BJ (cell line): ENCODE measurements around the gene CLIC4. TPM values are rescaled to one million over a fixed set of nuclear protein-coding genes. Genes with fewer than 3 reads are reported as not detected.
"Not testable (repeated sequence)": the region's sequence is repeated elsewhere in the genome, so short reads cannot be mapped to it uniquely, and the experiment has no call there.

Experiments used
- CTCF ChIA-PET: fragments of 350-600 bp; formaldehyde crosslinking; extraction: SDS; loops from one replicate; lab custom pipeline; 2021; ENCODE audit warnings: antibody characterized with exemption, inconsistent platforms; lab: Yijun Ruan, JAX
- POLR2A ChIA-PET: fragments of 300-600 bp; sonication (Branson Sonifier 250); formaldehyde crosslinking; extraction: SDS; loops from one replicate; lab custom pipeline; 2021; ENCODE audit warnings: antibody characterized with exemption; lab: Charles Lee
- DNase-seq: peaks from one replicate; pipeline ENCODE4 v3.0.0-alpha.2; 2011; ENCODE audit warnings: low read depth
- H3K27me3 ChIP-seq: 2 replicates; pipeline ENCODE4 v1.6.0; 2011; ENCODE audit warnings: low read length; ENCODE audit not compliant: control insufficient read depth, insufficient read depth
- H3K36me3 ChIP-seq: 2 replicates; pipeline ENCODE4 v1.5.1; 2011; ENCODE audit warnings: low read length; ENCODE audit not compliant: control insufficient read depth, insufficient read depth
- H3K4me3 ChIP-seq: 2 replicates; pipeline ENCODE4 v1.5.1; 2011; ENCODE audit warnings: low read depth, mild to moderate bottlenecking, control low read depth, low read length
- polyA plus RNA-seq: library from polyadenylated mRNA; depleted of rRNA; stranded (reverse); fragments of >200 nt; gene quantifications from 2 replicates; pipeline ENCODE4 v1.2.3, GENCODE V29; 2011
- TF ChIP-seq, protein P1 (sequence below): IDR thresholded peaks from 2 replicates; pipeline ENCODE4 v1.5.1; 2011; ENCODE audit warnings: low read depth, mild to moderate bottlenecking, control low read depth, inconsistent platforms, low read length, moderate library complexity; ENCODE audit not compliant: insufficient read depth

The CLIC4 gene
- polyA plus RNA-seq, 1 experiment, result 275 TPM

DNA sequence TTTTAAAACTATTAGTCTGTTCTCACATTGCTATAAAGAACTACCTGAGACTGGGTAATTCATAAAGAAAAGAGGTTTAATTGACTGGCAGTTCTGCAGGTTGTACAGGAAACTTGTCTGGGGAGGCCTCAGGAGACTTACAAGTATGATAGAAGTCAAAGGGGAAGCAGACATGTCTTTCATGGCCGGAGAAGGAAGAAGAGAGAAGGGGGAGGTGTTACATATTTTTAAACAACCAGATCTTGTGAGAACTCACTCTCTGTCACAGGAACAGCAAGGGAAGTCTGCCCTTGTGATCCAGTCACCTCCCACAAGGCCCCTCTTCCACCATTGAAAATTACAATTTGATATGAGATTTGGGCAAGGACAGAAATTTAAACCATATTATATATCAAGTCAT is 55.9 kb downstream of the CLIC4 start:
- ChIA-PET CTCF (interaction anchor here (0.6 to 0.9 kb wide), 2 partner anchors 15 to 113 kb away, joined by 4 read pairs; no protein-coding TSS in a partner anchor), POLR2A (no interaction called here)
- H3K36me3 ChIP-seq, result no peaks in the 10 kb centered on the region
- no peak for DNase-seq
- no peaks in the 10 kb centered on the region for H3K27me3 ChIP-seq
- H3K4me3 ChIP-seq, result no peak overlapping the region
- TF ChIP-seq, protein P1, sequence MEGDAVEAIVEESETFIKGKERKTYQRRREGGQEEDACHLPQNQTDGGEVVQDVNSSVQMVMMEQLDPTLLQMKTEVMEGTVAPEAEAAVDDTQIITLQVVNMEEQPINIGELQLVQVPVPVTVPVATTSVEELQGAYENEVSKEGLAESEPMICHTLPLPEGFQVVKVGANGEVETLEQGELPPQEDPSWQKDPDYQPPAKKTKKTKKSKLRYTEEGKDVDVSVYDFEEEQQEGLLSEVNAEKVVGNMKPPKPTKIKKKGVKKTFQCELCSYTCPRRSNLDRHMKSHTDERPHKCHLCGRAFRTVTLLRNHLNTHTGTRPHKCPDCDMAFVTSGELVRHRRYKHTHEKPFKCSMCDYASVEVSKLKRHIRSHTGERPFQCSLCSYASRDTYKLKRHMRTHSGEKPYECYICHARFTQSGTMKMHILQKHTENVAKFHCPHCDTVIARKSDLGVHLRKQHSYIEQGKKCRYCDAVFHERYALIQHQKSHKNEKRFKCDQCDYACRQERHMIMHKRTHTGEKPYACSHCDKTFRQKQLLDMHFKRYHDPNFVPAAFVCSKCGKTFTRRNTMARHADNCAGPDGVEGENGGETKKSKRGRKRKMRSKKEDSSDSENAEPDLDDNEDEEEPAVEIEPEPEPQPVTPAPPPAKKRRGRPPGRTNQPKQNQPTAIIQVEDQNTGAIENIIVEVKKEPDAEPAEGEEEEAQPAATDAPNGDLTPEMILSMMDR, result no peak

DNA sequence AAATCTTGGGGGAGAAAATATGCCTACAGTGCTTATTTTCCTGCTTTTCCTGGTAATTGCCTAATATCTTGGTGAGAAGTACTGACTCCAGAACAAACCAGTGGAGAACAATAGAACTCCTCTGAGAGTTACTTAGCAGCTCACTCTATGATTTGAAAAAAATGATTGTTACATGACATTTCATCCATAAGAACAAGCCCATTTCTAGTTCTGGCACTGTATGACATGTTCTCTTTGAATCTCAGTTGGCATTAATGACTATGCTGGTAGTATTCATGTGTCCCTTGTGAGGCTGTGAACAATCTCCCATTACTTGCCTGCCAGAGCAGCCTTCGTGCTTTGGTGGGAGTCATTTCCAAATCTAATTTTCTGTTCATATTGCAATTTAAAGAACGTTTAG is 58.0 kb downstream of the CLIC4 start:
- no peaks in the 10 kb centered on the region for H3K36me3 ChIP-seq
- no peak for DNase-seq
- H3K27me3 ChIP-seq, result no peaks in the 10 kb centered on the region
- no peak overlapping the region for H3K4me3 ChIP-seq
- ChIA-PET CTCF (no interaction called here), POLR2A (no interaction called here)
- TF ChIP-seq, protein P1, result no peak

DNA sequence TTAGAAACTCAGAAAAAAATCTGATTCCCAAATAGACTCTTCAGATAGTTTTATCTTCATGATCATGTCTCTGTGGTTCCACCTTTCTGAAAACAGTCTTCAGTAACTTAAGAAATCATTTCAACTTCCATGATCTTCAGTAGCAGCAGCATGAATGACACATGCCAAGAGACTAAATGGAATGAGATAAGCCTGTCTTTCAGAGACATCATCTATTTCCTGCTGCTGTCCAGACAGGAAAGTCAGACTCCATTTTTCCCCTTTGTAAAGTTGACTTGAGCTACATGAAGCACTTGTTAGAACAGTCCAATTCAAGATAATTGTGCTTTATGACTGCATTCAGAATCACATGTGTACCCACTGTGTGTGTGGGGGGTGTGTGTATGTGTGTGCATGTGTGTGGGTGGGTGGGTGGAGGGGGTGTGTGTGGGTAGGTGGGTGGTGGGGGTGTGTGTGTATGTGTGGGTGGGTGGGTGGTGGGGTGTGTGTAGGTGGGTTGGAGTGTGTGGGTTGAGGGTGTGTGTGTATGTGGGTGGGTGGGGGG is 58.8 kb downstream of the CLIC4 start:
- Histone ChIP-seq H3K4me3 (no peak overlapping the region), H3K27me3 (no peaks in the 10 kb centered on the region), H3K36me3 (no peaks in the 10 kb centered on the region)
- TF ChIP-seq, protein P1, result no peak
- POLR2A ChIA-PET, result no interaction called here
- CTCF ChIA-PET, result interaction anchor here (1.0 to 1.3 kb wide), 2 partner anchors 11 to 21 kb away, joined by 3 to 4 read pairs; no protein-coding TSS in a partner anchor
- no peak for DNase-seq

DNA sequence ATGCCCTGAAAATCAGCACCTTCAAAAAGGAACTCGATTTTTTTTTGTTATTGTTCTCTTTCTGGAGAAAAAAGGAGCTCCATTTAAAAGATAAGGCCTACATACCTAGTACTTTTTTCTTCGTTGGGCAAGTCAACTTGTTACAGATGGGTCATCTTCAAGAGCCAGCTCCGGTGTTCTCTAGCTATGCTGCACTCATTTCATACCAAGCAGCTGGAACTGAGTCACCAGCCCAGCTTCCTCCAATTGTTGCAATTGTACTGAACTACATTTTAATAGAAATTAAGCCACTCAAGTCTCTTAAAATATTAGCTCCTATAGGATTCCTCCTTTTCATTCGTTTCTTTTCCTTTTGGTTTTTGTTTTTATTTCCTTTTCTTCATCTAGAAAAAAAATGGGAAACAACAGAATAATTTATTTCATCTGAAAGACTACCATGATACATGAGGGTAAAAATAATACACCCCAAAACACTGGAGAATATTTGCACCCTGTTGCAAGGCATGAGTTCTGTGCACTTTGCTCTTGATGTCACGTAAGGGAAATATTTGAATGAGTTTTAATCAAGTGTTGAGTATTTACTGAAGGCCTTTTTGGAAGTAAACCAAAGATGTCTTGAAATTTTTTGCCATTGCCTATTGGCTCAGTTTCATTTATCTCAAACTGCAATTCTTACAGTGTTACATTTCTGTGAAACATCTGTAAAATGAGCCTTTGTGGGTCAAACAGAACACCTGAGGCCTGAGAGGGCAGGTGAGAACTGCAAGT is 60.5 kb downstream of the CLIC4 start:
- ChIA-PET CTCF (interaction anchor here (0.6 to 1.2 kb wide), 3 partner anchors 34 to 607 kb away, joined by 3 to 6 read pairs (median 3); no protein-coding TSS in a partner anchor), POLR2A (interaction anchor here (0.6 to 1.0 kb wide), 3 partner anchors 35 to 189 kb away, joined by 3 read pairs; partner anchors contain the start of gene CLIC4)
- H3K27me3 ChIP-seq, result no peaks in the 10 kb centered on the region
- no peak overlapping the region for H3K4me3 ChIP-seq
- no peaks in the 10 kb centered on the region for H3K36me3 ChIP-seq
- DNase-seq, result peak; percentile 51
- TF ChIP-seq, protein P1, result no peak

DNA sequence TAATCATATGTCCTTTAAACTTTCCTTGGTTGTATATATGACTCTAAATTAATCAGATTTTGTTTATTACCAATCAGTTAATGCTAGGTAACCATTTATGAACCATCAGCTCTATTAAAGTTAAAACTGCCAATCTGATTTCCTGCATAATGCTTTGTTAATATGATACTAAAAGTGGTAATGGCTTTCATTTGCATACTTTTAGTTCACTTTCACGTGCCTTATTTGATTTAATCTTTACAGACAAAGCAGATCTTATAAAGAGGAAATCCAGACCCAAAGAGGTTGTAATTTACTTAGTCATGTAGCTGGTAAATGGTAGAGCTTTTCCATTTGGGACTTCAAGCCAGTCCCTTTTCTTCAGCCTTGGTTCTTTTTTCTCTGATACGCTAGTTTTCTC is 61.3 kb downstream of the CLIC4 start:
- TF ChIP-seq, protein P1, result no peak
- Histone ChIP-seq H3K27me3 (no peaks in the 10 kb centered on the region), H3K36me3 (no peaks in the 10 kb centered on the region; the same call in none of the 2 replicates), H3K4me3 (no peak overlapping the region)
- ChIA-PET CTCF (interaction anchor here (0.6 to 1.4 kb wide), 3 partner anchors 11 to 608 kb away, joined by 3 to 6 read pairs (median 5); no protein-coding TSS in a partner anchor), POLR2A (interaction anchor here (1.0 kb wide), 1 partner anchor 62 kb away, joined by 3 read pairs; the partner anchor contains the start of gene CLIC4)
- no peak for DNase-seq

DNA sequence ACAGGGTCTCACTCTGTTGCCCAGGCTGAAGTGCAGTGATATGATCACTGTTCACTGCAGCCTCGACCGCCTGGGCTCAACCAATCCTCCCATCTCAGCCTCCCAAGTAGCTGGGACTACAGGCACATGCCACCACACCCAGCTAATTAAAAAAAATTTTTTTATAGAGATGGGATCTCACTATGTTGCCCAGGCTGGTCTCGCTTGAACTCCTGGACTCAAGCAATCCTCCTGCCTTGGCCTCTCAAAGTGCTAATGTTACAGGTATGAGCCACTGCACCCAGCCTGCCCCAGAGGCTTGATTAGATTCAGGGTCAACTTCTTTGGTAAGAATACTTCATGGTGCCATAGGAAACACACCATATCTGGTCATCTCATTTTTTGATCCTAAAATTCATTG is 66.2 kb downstream of the CLIC4 start:
- CTCF ChIA-PET, result interaction anchor here (1.2 kb wide), 1 partner anchor 123 kb away, joined by 3 read pairs; no protein-coding TSS in a partner anchor
- H3K4me3 ChIP-seq, POLR2A ChIA-PET, H3K27me3 ChIP-seq, DNase-seq, H3K36me3 ChIP-seq: not testable (repeated sequence)

DNA sequence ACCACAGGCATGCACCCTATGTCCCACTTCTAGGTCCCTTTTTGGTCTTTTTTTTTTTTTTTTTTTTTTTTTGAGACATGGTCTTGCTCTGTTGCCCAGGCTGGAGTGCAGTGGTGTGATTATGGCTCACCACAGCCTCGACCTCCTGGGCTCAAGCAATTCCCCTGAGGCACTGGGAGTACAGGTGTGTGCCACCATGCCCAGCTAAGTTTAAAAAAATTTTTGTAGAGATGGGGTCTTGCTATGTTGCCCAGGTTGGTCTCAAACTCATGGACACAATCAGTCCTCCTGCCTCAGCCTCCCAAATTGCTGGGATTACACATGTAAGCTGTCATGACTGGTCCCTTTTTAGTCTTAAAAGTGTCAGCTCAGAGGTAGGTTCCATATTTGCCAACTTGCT is 75.0 kb downstream of the CLIC4 start:
- CTCF ChIA-PET, result interaction anchor here (1.0 to 2.2 kb wide), 2 partner anchors 15 to 132 kb away, joined by 3 to 9 read pairs; no protein-coding TSS in a partner anchor
- POLR2A ChIA-PET, H3K36me3 ChIP-seq, DNase-seq, H3K4me3 ChIP-seq, H3K27me3 ChIP-seq: not testable (repeated sequence)
